ENCODE measurements around the gene ERC2.

DNA sequence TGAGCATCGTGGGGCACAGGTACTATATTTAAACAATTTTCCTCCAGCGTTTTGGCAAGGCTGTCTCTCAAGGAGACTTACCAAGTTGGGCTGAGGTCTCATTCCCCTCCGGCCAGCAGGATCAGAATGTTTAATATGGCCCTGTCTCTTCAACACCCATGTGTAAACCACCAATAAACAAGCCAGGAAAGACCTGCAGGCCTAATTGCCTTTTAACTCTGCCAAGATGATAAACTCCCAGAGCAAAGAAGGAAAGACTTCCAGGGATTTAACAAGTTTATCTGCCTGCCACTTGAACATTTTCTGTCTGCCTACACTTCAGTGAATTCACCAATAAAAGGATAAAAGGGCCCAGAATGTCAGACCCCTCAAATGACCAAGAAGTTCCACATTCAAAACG is 850.9 kb downstream of the ERC2 start:
- TF ChIP-seq CTCF (conservative IDR thresholded peaks at IDR 0.05 in 1 of 2, IDR thresholded peaks at IDR 0.05 in 1 of 2; ENCODE audit: low read depth in 1 of 2, low read length in 2 of 2) (no peak), EZH2 (IDR thresholded peaks at IDR 0.05; ENCODE audit: low read length, missing control alignments) (no peak)

Data from fibroblast of lung (primary cell).